HepG2 (cell line): ENCODE measurements around the gene TRPV6. TPM values are rescaled to one million over a fixed set of nuclear protein-coding genes. Genes with fewer than 3 reads are reported as not detected.

ENCODE experiments used
- ATAC-seq: fragments of 200-7000 bp; cut with Tn5 transposase; 3 replicates; pipeline ENCODE4 v1.9.1; 2020; ENCODE audit warnings: mild to moderate bottlenecking, moderate library complexity
- BruUV-seq: library from RNA; stranded (reverse); fragments of 400-500 nt; replicated peaks from 2 replicates; lab custom pipeline; 2021; lab: Mats Ljungman, UMichigan
- CTCF ChIA-PET: fragments of 300-600 bp; formaldehyde crosslinking; extraction: SDS; loops from one replicate; lab custom pipeline; 2021; ENCODE audit warnings: low total read pairs, inconsistent platforms, low intra/inter-chr PET ratio; lab: Yijun Ruan, JAX
- POLR2A ChIA-PET: fragments of 350-600 bp; sonication (Branson Sonifier 250); formaldehyde crosslinking; loops from one replicate; lab custom pipeline; 2020; ENCODE audit warnings: antibody characterized with exemption, inconsistent platforms; lab: Yijun Ruan, JAX
- DNase-seq: peaks from one replicate; pipeline ENCODE4 v3.0.0-alpha.2; 2015; ENCODE audit warnings: low spot score
- FAIRE-seq: peaks from 3 replicates; lab custom pipeline; 2011; peaks lifted over from hg19 to GRCh38; lab: Jason Lieb, UNC
- H2AFZ ChIP-seq: one replicate; pipeline ENCODE4 v1.6.1; 2011; ENCODE audit warnings: low read length, inconsistent platforms
- H3K27ac ChIP-seq: fragments of 300-600 bp; 3 replicates; pipeline ENCODE4 v1.8.0; 2011; ENCODE audit warnings: mixed run types, mild to moderate bottlenecking, mixed read lengths, low read length, inconsistent platforms; ENCODE audit not compliant: insufficient read depth; ENCODE audit errors: extremely low read length
- H3K27me3 ChIP-seq, 2 experiments: fragments of 200-600 bp in 1 of 2; 2 replicates in 1 of 2; 3 replicates in 1 of 2; pipeline versions ENCODE4 v1.6.0 to v1.8.0; 2011; ENCODE audit warnings: low read length in 2 of 2, mild to moderate bottlenecking in 2 of 2, moderate library complexity in 2 of 2, inconsistent platforms in 1 of 2; ENCODE audit not compliant: insufficient read depth in 2 of 2, control insufficient read depth in 1 of 2
- H3K36me3 ChIP-seq, 2 experiments: fragments of 200-600 bp in 1 of 2; replicated peaks in 1 of 2; 2 replicates in 1 of 2; 3 replicates in 1 of 2; pipeline versions ENCODE4 v1.5.1 to v1.8.0; 2011; ENCODE audit warnings: low read length in 2 of 2, inconsistent platforms in 1 of 2; ENCODE audit not compliant: insufficient read depth in 2 of 2, control insufficient read depth in 1 of 2
- H3K4me1 ChIP-seq: 2 replicates; pipeline ENCODE4 v1.5.1; 2012; ENCODE audit warnings: low read length, inconsistent platforms; ENCODE audit not compliant: insufficient read depth
- H3K4me2 ChIP-seq: 2 replicates; pipeline ENCODE4 v1.6.0; 2011; ENCODE audit warnings: low read depth, low read length, inconsistent platforms
- H3K4me3 ChIP-seq, 3 experiments: fragments of 200-600 bp in 1 of 3; sonication (generic), shearing (Covaris generic) in 1 of 3; replicated peaks in 1 of 3; 2 replicates each; pipeline ENCODE4 v1.5.1; 2011 to 2016; ENCODE audit warnings: low read length in 3 of 3, inconsistent platforms in 2 of 3, low read depth in 2 of 3, mild to moderate bottlenecking in 2 of 3, control low read depth in 1 of 3, mixed read lengths in 1 of 3; ENCODE audit not compliant: insufficient read depth in 1 of 3
- H3K79me2 ChIP-seq: one replicate; pipeline ENCODE4 v1.6.1; 2011; ENCODE audit warnings: low read length, inconsistent platforms; ENCODE audit not compliant: insufficient read depth
- H3K9ac ChIP-seq: 2 replicates; pipeline ENCODE4 v1.6.0; 2011; ENCODE audit warnings: mild to moderate bottlenecking, low read depth, low read length, inconsistent platforms; ENCODE audit not compliant: insufficient read depth
- H3K9me3 ChIP-seq: 2 replicates; pipeline ENCODE4 v1.5.1; 2012; ENCODE audit warnings: mild to moderate bottlenecking, low read length
- H4K20me1 ChIP-seq: 2 replicates; pipeline ENCODE4 v1.6.0; 2011; ENCODE audit warnings: inconsistent platforms, mild to moderate bottlenecking, low read length, moderate library complexity; ENCODE audit not compliant: insufficient read depth
- ATRX ChIP-seq: sonication (generic); formaldehyde crosslinking; IDR thresholded peaks from 2 replicates; pipeline ENCODE4 v1.4.0; 2020; ENCODE audit warnings: missing genetic modification reagents, borderline replicate concordance
- BRCA1 ChIP-seq: sonication (generic); formaldehyde crosslinking; IDR thresholded peaks from 2 replicates; pipeline ENCODE4 v1.4.0; 2020; ENCODE audit warnings: missing genetic modification reagents
- GABPA ChIP-seq, 2 experiments: IDR thresholded peaks; 2 replicates each; pipeline ENCODE4 v1.6.1; 2011 to 2016; ENCODE audit warnings: low read depth in 2 of 2, low read length in 1 of 2, missing biosample characterization in 1 of 2, missing genetic modification characterization in 1 of 2
- HNRNPLL ChIP-seq: fragments of 200-400 bp; formaldehyde crosslinking; IDR thresholded peaks from 2 replicates; pipeline ENCODE4 v1.6.1; 2017; ENCODE audit warnings: mild to moderate bottlenecking, low read depth, low read length; ENCODE audit not compliant: poor library complexity, severe bottlenecking
- POGZ ChIP-seq: sonication (generic); formaldehyde crosslinking; IDR thresholded peaks from 2 replicates; pipeline ENCODE4 v1.4.0; 2020; ENCODE audit warnings: mild to moderate bottlenecking, missing genetic modification reagents
- RELA ChIP-seq: sonication (generic); formaldehyde crosslinking; IDR thresholded peaks from 2 replicates; pipeline ENCODE4 v1.4.0; 2020; ENCODE audit warnings: missing genetic modification reagents
- STAT5B ChIP-seq: sonication (generic); formaldehyde crosslinking; IDR thresholded peaks from 2 replicates; pipeline ENCODE4 v1.4.0; 2020; ENCODE audit warnings: missing genetic modification reagents
- SUZ12 ChIP-seq: fragments of 150-350 bp; IDR thresholded peaks from 2 replicates; pipeline ENCODE4 v1.6.1; 2014; ENCODE audit warnings: low read depth, low read length
- TCF7L2 ChIP-seq: IDR thresholded peaks from 2 replicates; pipeline ENCODE4 v1.6.1; 2011; ENCODE audit warnings: mild to moderate bottlenecking, low read depth, low read length, moderate library complexity
- ZFP90 ChIP-seq: sonication (generic); formaldehyde crosslinking; IDR thresholded peaks from 2 replicates; pipeline ENCODE4 v1.8.0; 2022; ENCODE audit warnings: missing genetic modification reagents, mild to moderate bottlenecking, inconsistent platforms, borderline replicate concordance
- ZNF180 ChIP-seq: sonication (generic); formaldehyde crosslinking; IDR thresholded peaks from 2 replicates; pipeline ENCODE4 v1.4.0; 2020; ENCODE audit warnings: low read depth, missing genetic modification reagents, borderline replicate concordance
- WGBS: methylation state at CpG from one replicate; pipeline ENCODE4 v1.1.6; 2017; ENCODE audit warnings: low lambda C conversion rate; 5-methylcytosine and 5-hydroxymethylcytosine counted together
- in situ Hi-C: cut with HindIII; loops from 2 replicates; pipeline ENCODE4 v1.10.0; 2017; ENCODE audit warnings: low pct_unique_long_range_greater_than_20kb; ENCODE audit not compliant: extremely low pct_ligation_motif_present
- intact Hi-C: fragments of 100-400 bp; cut with micrococcal nuclease; formaldehyde crosslinking; loops from one replicate; pipeline ENCODE4 v1.10.0; 2022; ENCODE audit not compliant: unreplicated experiment
- polyA plus RNA-seq, 8 experiments: library from polyadenylated mRNA; depleted of rRNA in 3 of 8; stranded (reverse) in 7 of 8; unstranded in 1 of 8; fragments of >200 nt; fragmentation: Illumina TruSeq in 4 of 8; extraction: Trizol in 4 of 8; gene quantifications; 2 replicates each; pipeline versions ENCODE4 v1.2.1 to v1.2.3, GENCODE V29; 2011 to 2016; ENCODE audit warnings: low read depth in 4 of 8, missing spikeins in 1 of 8, mixed read lengths in 1 of 8; ENCODE audit not compliant: insufficient read depth in 1 of 8
- total RNA-seq, 5 experiments: library from RNA; depleted of rRNA; stranded (reverse); fragments of >200 nt; fragmentation: Illumina TruSeq; extraction: Trizol; gene quantifications; 2 replicates each; pipeline ENCODE4 v1.2.3, GENCODE V29; 2016; ENCODE audit warnings: low read depth in 1 of 5
- TF ChIP-seq, protein P1 (sequence below): sonication (generic); formaldehyde crosslinking; IDR thresholded peaks from 2 replicates; pipeline ENCODE4 v1.4.0; 2020; ENCODE audit warnings: mild to moderate bottlenecking, missing genetic modification reagents

TRPV6 gene
- total and polyA plus RNA-seq, 2 of the 13 experiments (the other 11 are each of a cell fraction or from before 2014, with no cell fraction given), result not detected

DNA sequence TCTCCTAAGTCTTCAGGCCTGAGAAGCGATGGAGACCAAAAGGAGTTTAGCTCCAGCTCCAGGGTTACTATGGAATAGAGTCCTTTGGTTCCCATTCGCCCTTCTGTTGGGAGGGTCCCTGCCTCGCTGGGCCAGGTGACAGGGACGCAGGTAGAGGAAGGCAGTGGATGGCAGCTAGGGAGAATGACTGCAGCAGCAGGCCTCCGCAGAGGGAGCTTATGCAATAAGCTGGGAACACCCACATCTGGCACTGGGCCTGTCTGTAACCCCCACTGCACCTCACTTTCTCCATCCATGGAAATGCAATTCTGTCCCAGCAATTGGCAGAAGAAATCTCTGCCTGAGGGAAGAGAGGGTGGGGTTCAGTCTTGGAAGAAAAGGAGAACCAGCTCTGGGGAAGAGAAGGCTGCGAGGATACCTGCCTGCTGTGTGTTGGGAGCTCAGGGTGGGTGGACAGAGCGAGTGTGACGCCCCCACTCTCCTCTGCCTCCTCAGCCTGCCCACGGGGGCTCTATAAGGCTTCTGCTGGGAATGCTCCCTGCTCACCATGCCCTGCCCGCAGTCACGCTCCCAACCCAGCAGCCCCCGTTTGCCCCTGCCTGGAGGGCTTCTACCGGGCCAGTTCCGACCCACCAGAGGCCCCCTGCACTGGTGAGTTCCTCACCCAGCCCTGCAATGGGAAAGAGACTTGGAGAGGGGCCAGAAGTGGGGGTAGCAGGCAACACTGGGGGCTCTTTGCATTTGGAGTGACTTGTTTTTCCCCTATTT, 20.4 kb downstream of the TRPV6 start:
- TF ChIP-seq STAT5B (no peak), GABPA (IDR thresholded peaks at IDR 0.05; ENCODE audit: low read depth, low read length) (no peak), GABPA (CRISPR knock-in tag; IDR thresholded peaks at IDR 0.05; ENCODE audit: low read depth) (no peak), TCF7L2 (no peak), ATRX (CRISPR knock-in tag) (no peak), HNRNPLL (no peak), POGZ (no peak), RELA (CRISPR knock-in tag) (no peak), BRCA1 (CRISPR knock-in tag) (no peak), ZFP90 (CRISPR knock-in tag) (no peak), ZNF180 (no peak), SUZ12 (no peak)
- TF ChIP-seq, protein P1, sequence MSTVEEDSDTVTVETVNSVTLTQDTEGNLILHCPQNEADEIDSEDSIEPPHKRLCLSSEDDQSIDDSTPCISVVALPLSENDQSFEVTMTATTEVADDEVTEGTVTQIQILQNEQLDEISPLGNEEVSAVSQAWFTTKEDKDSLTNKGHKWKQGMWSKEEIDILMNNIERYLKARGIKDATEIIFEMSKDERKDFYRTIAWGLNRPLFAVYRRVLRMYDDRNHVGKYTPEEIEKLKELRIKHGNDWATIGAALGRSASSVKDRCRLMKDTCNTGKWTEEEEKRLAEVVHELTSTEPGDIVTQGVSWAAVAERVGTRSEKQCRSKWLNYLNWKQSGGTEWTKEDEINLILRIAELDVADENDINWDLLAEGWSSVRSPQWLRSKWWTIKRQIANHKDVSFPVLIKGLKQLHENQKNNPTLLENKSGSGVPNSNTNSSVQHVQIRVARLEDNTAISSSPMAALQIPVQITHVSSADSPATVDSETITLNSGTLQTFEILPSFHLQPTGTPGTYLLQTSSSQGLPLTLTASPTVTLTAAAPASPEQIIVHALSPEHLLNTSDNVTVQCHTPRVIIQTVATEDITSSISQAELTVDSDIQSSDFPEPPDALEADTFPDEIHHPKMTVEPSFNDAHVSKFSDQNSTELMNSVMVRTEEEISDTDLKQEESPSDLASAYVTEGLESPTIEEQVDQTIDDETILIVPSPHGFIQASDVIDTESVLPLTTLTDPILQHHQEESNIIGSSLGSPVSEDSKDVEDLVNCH (CRISPR knock-in tag), result no peak
- FAIRE-seq, result no peak
- Histone ChIP-seq H3K9me3 (no peaks in the 10 kb centered on the region), H3K79me2 (no peaks in the 10 kb centered on the region), H3K4me1 (no peaks in the 10 kb centered on the region), H2AFZ (no peak overlapping the region), H4K20me1 (no peaks in the 10 kb centered on the region), H3K4me3 (no peak overlapping the region), H3K4me2 (no peak overlapping the region), H3K9ac (no peak overlapping the region), H3K27ac (no peak overlapping the region), H3K36me3 (no peaks in the 10 kb centered on the region), H3K27me3 (peaks cover 8 to 64% of the 10 kb centered on the region in 2 experiments; a peak in 4 of 5 replicates)
- ATAC-seq, result no peak
- intact Hi-C loops (no loop called here), in situ Hi-C loops (no loop called here)
- ChIA-PET CTCF (no interaction called here), POLR2A (no interaction called here)
- no peak for DNase-seq
- 9% methylated on average over 7 of the region's 14 CpGs for WGBS
- no TSS peak for BruUV-seq
